Measurements from ENCODE around the gene TLR2.

Gene TLR2

GRCh38 chr4:153725831-153726154 lies 41.7 kb downstream of the TLR2 start:
- no peaks in the 10 kb centered on the region for H3K27me3 ChIP-seq (ENCODE audit: insufficient read depth, low read length)
- no peak overlapping the region for H2AFZ ChIP-seq (ENCODE audit: low read depth, low read length)
- H3K36me3 ChIP-seq (ENCODE audit: insufficient read depth, low read length) = no peaks in the 10 kb centered on the region
- no peak overlapping the region for H3K4me3 ChIP-seq (ENCODE audit: low read length)
- no peaks in the 10 kb centered on the region for H3K9me3 ChIP-seq (ENCODE audit: low read length)
- peaks cover 4% of the 10 kb centered on the region for H3K4me1 ChIP-seq (ENCODE audit: insufficient read depth, low read length)

GRCh38 chr4:153728151-153728550 lies 44.1 kb downstream of the TLR2 start:
- Histone ChIP-seq H3K27me3 (ENCODE audit: insufficient read depth, low read length) (no peaks in the 10 kb centered on the region), H2AFZ (ENCODE audit: low read depth, low read length) (no peak overlapping the region), H3K4me1 (ENCODE audit: insufficient read depth, low read length) (peaks cover 4% of the 10 kb centered on the region), H3K9me3 (ENCODE audit: low read length) (no peaks in the 10 kb centered on the region), H3K4me3 (ENCODE audit: low read length) (no peak overlapping the region), H3K36me3 (ENCODE audit: insufficient read depth, low read length) (no peaks in the 10 kb centered on the region)

- Histone ChIP-seq H3K9me3 (ENCODE audit: low read length) (no peaks in the 10 kb centered on the region), H3K36me3 (ENCODE audit: insufficient read depth, low read length) (no peaks in the 10 kb centered on the region), H2AFZ (ENCODE audit: low read depth, low read length) (no peak overlapping the region), H3K4me3 (ENCODE audit: low read length) (no peak overlapping the region), H3K4me1 (ENCODE audit: insufficient read depth, low read length) (peaks cover 4% of the 10 kb centered on the region), H3K27me3 (ENCODE audit: insufficient read depth, low read length) (no peaks in the 10 kb centered on the region)
Observed at GRCh38 chr4:153728660-153729059, 44.6 kb downstream of the TLR2 start.

- Histone ChIP-seq H3K4me3 (ENCODE audit: low read length) (no peak overlapping the region), H3K9me3 (ENCODE audit: low read length) (no peaks in the 10 kb centered on the region), H2AFZ (ENCODE audit: low read depth, low read length) (no peak overlapping the region), H3K36me3 (ENCODE audit: insufficient read depth, low read length) (no peaks in the 10 kb centered on the region), H3K27me3 (ENCODE audit: insufficient read depth, low read length) (no peaks in the 10 kb centered on the region), H3K4me1 (ENCODE audit: insufficient read depth, low read length) (peaks cover 4% of the 10 kb centered on the region)
Observed at GRCh38 chr4:153729895-153730294, 45.8 kb downstream of the TLR2 start.

GRCh38 chr4:153731239-153731638 lies 47.2 kb downstream of the TLR2 start:
- Histone ChIP-seq H3K27me3 (ENCODE audit: insufficient read depth, low read length) (no peaks in the 10 kb centered on the region), H3K4me3 (ENCODE audit: low read length) (no peak overlapping the region), H2AFZ (ENCODE audit: low read depth, low read length) (no peak overlapping the region), H3K4me1 (ENCODE audit: insufficient read depth, low read length) (peaks cover 4% of the 10 kb centered on the region), H3K36me3 (ENCODE audit: insufficient read depth, low read length) (no peaks in the 10 kb centered on the region), H3K9me3 (ENCODE audit: low read length) (no peaks in the 10 kb centered on the region)

- H3K4me1 ChIP-seq (ENCODE audit: insufficient read depth, low read length) = peaks cover 4% of the 10 kb centered on the region
- no peak overlapping the region for H2AFZ ChIP-seq (ENCODE audit: low read depth, low read length)
- H3K9me3 ChIP-seq (ENCODE audit: low read length) = peaks cover 4% of the 10 kb centered on the region
- H3K36me3 ChIP-seq (ENCODE audit: insufficient read depth, low read length) = no peaks in the 10 kb centered on the region
- H3K27me3 ChIP-seq (ENCODE audit: insufficient read depth, low read length) = no peaks in the 10 kb centered on the region
- H3K4me3 ChIP-seq (ENCODE audit: low read length) = no peak overlapping the region
Observed at GRCh38 chr4:153733751-153734448, 49.8 kb downstream of the TLR2 start.

GRCh38 chr4:153735906-153736461 lies 51.9 kb downstream of the TLR2 start:
- H3K9me3 ChIP-seq (ENCODE audit: low read length) = peaks cover 8% of the 10 kb centered on the region
- H3K4me3 ChIP-seq (ENCODE audit: low read length) = no peak overlapping the region
- no peak overlapping the region for H2AFZ ChIP-seq (ENCODE audit: low read depth, low read length)
- no peaks in the 10 kb centered on the region for H3K4me1 ChIP-seq (ENCODE audit: insufficient read depth, low read length)
- H3K36me3 ChIP-seq (ENCODE audit: insufficient read depth, low read length) = no peaks in the 10 kb centered on the region
- no peaks in the 10 kb centered on the region for H3K27me3 ChIP-seq (ENCODE audit: insufficient read depth, low read length)

GRCh38 chr4:153741541-153741940 lies 57.5 kb downstream of the TLR2 start:
- H3K9me3 ChIP-seq (ENCODE audit: low read length) = peaks cover 13% of the 10 kb centered on the region
- no peaks in the 10 kb centered on the region for H3K4me1 ChIP-seq (ENCODE audit: insufficient read depth, low read length)

GRCh38 chr4:153745651-153746050 lies 61.6 kb downstream of the TLR2 start:
- Histone ChIP-seq H3K27me3 (ENCODE audit: insufficient read depth, low read length) (no peaks in the 10 kb centered on the region), H3K9me3 (ENCODE audit: low read length) (peaks cover 9% of the 10 kb centered on the region), H3K36me3 (ENCODE audit: insufficient read depth, low read length) (peaks cover 10% of the 10 kb centered on the region), H3K4me3 (ENCODE audit: low read length) (no peak overlapping the region), H3K4me1 (ENCODE audit: insufficient read depth, low read length) (no peaks in the 10 kb centered on the region), H2AFZ (ENCODE audit: low read depth, low read length) (no peak overlapping the region)

More at GRCh38 chr4:153741541-153741940, 57.5 kb downstream of the TLR2 start:
- no peaks in the 10 kb centered on the region for H3K27me3 ChIP-seq (ENCODE audit: insufficient read depth, low read length)
- H2AFZ ChIP-seq (ENCODE audit: low read depth, low read length) = no peak overlapping the region
- H3K36me3 ChIP-seq (ENCODE audit: insufficient read depth, low read length) = peaks cover 10% of the 10 kb centered on the region
- no peak overlapping the region for H3K4me3 ChIP-seq (ENCODE audit: low read length)

- H3K36me3 ChIP-seq (ENCODE audit: insufficient read depth, low read length) = peaks cover 10% of the 10 kb centered on the region
Observed at GRCh38 chr4:153747406-153747955, 63.4 kb downstream of the TLR2 start.

GRCh38 chr4:153748378-153748777 lies 64.3 kb downstream of the TLR2 start:
- no peaks in the 10 kb centered on the region for H3K4me1 ChIP-seq (ENCODE audit: insufficient read depth, low read length)
- peaks cover 2% of the 10 kb centered on the region for H3K9me3 ChIP-seq (ENCODE audit: low read length)
- H3K4me3 ChIP-seq (ENCODE audit: low read length) = no peak overlapping the region
- no peak overlapping the region for H2AFZ ChIP-seq (ENCODE audit: low read depth, low read length)
- peaks cover 10% of the 10 kb centered on the region for H3K36me3 ChIP-seq (ENCODE audit: insufficient read depth, low read length)
- H3K27me3 ChIP-seq (ENCODE audit: insufficient read depth, low read length) = no peaks in the 10 kb centered on the region

More at GRCh38 chr4:153747406-153747955, 63.4 kb downstream of the TLR2 start:
- H3K4me3 ChIP-seq (ENCODE audit: low read length) = no peak overlapping the region
- H3K27me3 ChIP-seq (ENCODE audit: insufficient read depth, low read length) = no peaks in the 10 kb centered on the region
- no peaks in the 10 kb centered on the region for H3K9me3 ChIP-seq (ENCODE audit: low read length)
- no peaks in the 10 kb centered on the region for H3K4me1 ChIP-seq (ENCODE audit: insufficient read depth, low read length)
- H2AFZ ChIP-seq (ENCODE audit: low read depth, low read length) = no peak overlapping the region

- Histone ChIP-seq H2AFZ (ENCODE audit: low read depth, low read length) (no peak overlapping the region), H3K4me3 (ENCODE audit: low read length) (no peak overlapping the region), H3K27me3 (ENCODE audit: insufficient read depth, low read length) (no peaks in the 10 kb centered on the region), H3K36me3 (ENCODE audit: insufficient read depth, low read length) (peaks cover 6% of the 10 kb centered on the region), H3K4me1 (ENCODE audit: insufficient read depth, low read length) (no peaks in the 10 kb centered on the region), H3K9me3 (ENCODE audit: low read length) (peaks cover 13% of the 10 kb centered on the region)
Observed at GRCh38 chr4:153750197-153750817, 66.2 kb downstream of the TLR2 start.

GRCh38 chr4:153755186-153755585 lies 71.1 kb downstream of the TLR2 start:
- Histone ChIP-seq H3K4me3 (ENCODE audit: low read length) (no peak overlapping the region), H3K36me3 (ENCODE audit: insufficient read depth, low read length) (no peaks in the 10 kb centered on the region), H3K9me3 (ENCODE audit: low read length) (peaks cover 18% of the 10 kb centered on the region), H2AFZ (ENCODE audit: low read depth, low read length) (no peak overlapping the region), H3K27me3 (ENCODE audit: insufficient read depth, low read length) (no peaks in the 10 kb centered on the region), H3K4me1 (ENCODE audit: insufficient read depth, low read length) (peaks cover 16% of the 10 kb centered on the region)
